Breast epithelium (tissue), 4 donors: ENCODE measurements around the gene FBXO46. TPM values are rescaled to one million over a fixed set of nuclear protein-coding genes. Genes with fewer than 3 reads are reported as not detected.
"Not testable (repeated sequence)": the region's sequence is repeated elsewhere in the genome, so short reads cannot be mapped to it uniquely, and the experiment has no call there.

Source experiments
- DNase-seq, 2 donors: peaks; one replicate each; pipeline ENCODE4 v3.0.0-alpha.2; 2019; ENCODE audit warnings: low spot score in 2 of 2
- H3K27ac ChIP-seq, 2 donors: fragments of 200-600 bp; sonication (generic) in 1 of 2; one replicate each; pipeline ENCODE4 v1.5.1; 2016 to 2019; ENCODE audit warnings: mild to moderate bottlenecking in 1 of 2
- H3K27me3 ChIP-seq, 2 donors: fragments of 200-600 bp; sonication (generic) in 1 of 2; one replicate each; pipeline versions ENCODE4 v1.5.1 to v1.6.0; 2017 to 2019; ENCODE audit warnings: control low read depth in 1 of 2, mild to moderate bottlenecking in 1 of 2
- H3K36me3 ChIP-seq: fragments of 200-600 bp; one replicate; pipeline ENCODE4 v1.5.1; 2019
- H3K4me1 ChIP-seq, 2 donors: fragments of 200-600 bp; sonication (generic); one replicate each; pipeline ENCODE4 v1.5.1; 2016 to 2019; ENCODE audit warnings: control low read depth in 1 of 2
- H3K4me3 ChIP-seq, 3 donors: fragments of 200-600 bp; sonication (generic); 1 replicate in 2 of 3; 2 replicates in 1 of 3; pipeline ENCODE4 v1.5.1; 2016 to 2019; ENCODE audit warnings: mild to moderate bottlenecking in 3 of 3, moderate library complexity in 2 of 3
- H3K9me3 ChIP-seq, 2 donors: fragments of 200-600 bp; sonication (generic) in 1 of 2; one replicate each; pipeline ENCODE4 v1.5.1; 2016 to 2019; ENCODE audit warnings: control low read depth in 1 of 2
- CTCF ChIP-seq, 3 donors: fragments of 450-650 bp; IDR thresholded peaks; one replicate each; pipeline ENCODE4 v1.5.1; 2016 to 2017; ENCODE audit warnings: antibody characterized with exemption in 3 of 3, mild to moderate bottlenecking in 3 of 3, moderate library complexity in 3 of 3
- POLR2A ChIP-seq: fragments of 450-650 bp; IDR thresholded peaks from one replicate; pipeline ENCODE4 v1.6.1; 2016; ENCODE audit warnings: antibody characterized with exemption, mild to moderate bottlenecking, moderate library complexity
- POLR2AphosphoS5 ChIP-seq, 3 donors: sonication (generic); formaldehyde crosslinking; IDR thresholded peaks; one replicate each; pipeline ENCODE4 v1.6.1; 2017; ENCODE audit warnings: antibody characterized with exemption in 3 of 3
- intact Hi-C: fragments of 100-400 bp; cut with DNase I; formaldehyde crosslinking; loops from one replicate; pipeline ENCODE4 v1.15.1; 2023; ENCODE audit warnings: low total_unique reads
- total RNA-seq, 3 donors: library from RNA; depleted of rRNA; stranded (reverse); fragments of >200 nt; gene quantifications; one replicate each; pipeline ENCODE4 v1.1.0, GENCODE V29; 2016

FBXO46 gene
- total RNA-seq, 3 donors from 2014 or later, result 8.0 to 15.1 (median 13.8) TPM

GRCh38 chr19:45753548-45753947 is 22.9 kb upstream of the FBXO46 start:
- Histone ChIP-seq H3K9me3 (no peaks in the 10 kb centered on the region), H3K36me3 (no peaks in the 10 kb centered on the region), H3K27ac (no peak overlapping the region), H3K27me3 (no peaks in the 10 kb centered on the region), H3K4me1 (no peaks in the 10 kb centered on the region), H3K4me3 (no peak overlapping the region)
- DNase-seq, result no peak
- TF ChIP-seq POLR2A (no peak), CTCF (IDR thresholded peaks at IDR 0.05) (no peak), POLR2AphosphoS5 (IDR thresholded peaks at IDR 0.05) (no peak)
- intact Hi-C loops, result no loop called here

GRCh38 chr19:45752639-45753038 is 21.9 kb upstream of the FBXO46 start:
- TF ChIP-seq POLR2A (no peak), POLR2AphosphoS5 (IDR thresholded peaks at IDR 0.05) (no peak), CTCF (IDR thresholded peaks at IDR 0.05) (no peak)
- Histone ChIP-seq H3K4me1 (no peaks in the 10 kb centered on the region), H3K4me3 (no peak overlapping the region), H3K27ac (no peak overlapping the region), H3K36me3 (no peaks in the 10 kb centered on the region), H3K9me3 (no peaks in the 10 kb centered on the region), H3K27me3 (no peaks in the 10 kb centered on the region)
- intact Hi-C loops, result no loop called here
- DNase-seq, result no peak

- H3K27me3 ChIP-seq, DNase-seq, H3K27ac ChIP-seq, intact Hi-C loops, H3K36me3 ChIP-seq, H3K9me3 ChIP-seq, H3K4me1 ChIP-seq, H3K4me3 ChIP-seq: not testable (repeated sequence)
Measured at GRCh38 chr19:45751483-45751882, 20.8 kb upstream of the FBXO46 start.

- TF ChIP-seq POLR2AphosphoS5 (IDR thresholded peaks at IDR 0.05) (no peak), POLR2A (no peak), CTCF (IDR thresholded peaks at IDR 0.05) (no peak)
- H3K27ac ChIP-seq, result no peak overlapping the region
Measured at GRCh38 chr19:45747513-45747912, 16.8 kb upstream of the FBXO46 start.

GRCh38 chr19:45746866-45747265 is 16.2 kb upstream of the FBXO46 start:
- intact Hi-C loops, result no loop called here
- no peak for DNase-seq
- Histone ChIP-seq H3K4me1 (no peaks in the 10 kb centered on the region), H3K27ac (no peak overlapping the region), H3K27me3 (no peaks in the 10 kb centered on the region), H3K9me3 (no peaks in the 10 kb centered on the region), H3K36me3 (no peaks in the 10 kb centered on the region), H3K4me3 (no peak overlapping the region)
- TF ChIP-seq POLR2AphosphoS5 (IDR thresholded peaks at IDR 0.05) (no peak), POLR2A (no peak), CTCF (IDR thresholded peaks at IDR 0.05) (no peak)

More at GRCh38 chr19:45747513-45747912, 16.8 kb upstream of the FBXO46 start:
- Histone ChIP-seq H3K36me3 (no peaks in the 10 kb centered on the region), H3K27me3 (no peaks in the 10 kb centered on the region), H3K9me3 (no peaks in the 10 kb centered on the region), H3K4me3 (no peak overlapping the region), H3K4me1 (no peaks in the 10 kb centered on the region)
- intact Hi-C loops, result no loop called here
- DNase-seq, result no peak

GRCh38 chr19:45745606-45746005 is 14.9 kb upstream of the FBXO46 start:
- intact Hi-C loops, result no loop called here
- DNase-seq, result no peak
- Histone ChIP-seq H3K4me3 (no peak overlapping the region), H3K27me3 (no peaks in the 10 kb centered on the region), H3K27ac (no peak overlapping the region), H3K36me3 (no peaks in the 10 kb centered on the region), H3K9me3 (no peaks in the 10 kb centered on the region), H3K4me1 (no peaks in the 10 kb centered on the region)
- TF ChIP-seq CTCF (IDR thresholded peaks at IDR 0.05), result no peak
- TF ChIP-seq POLR2AphosphoS5 (IDR thresholded peaks at IDR 0.05), result no peak
- TF ChIP-seq POLR2A, result no peak
